NB4 (cell line): Measurements from ENCODE around the gene MVB12A.

ENCODE experiments used
- CTCF ChIP-seq: IDR thresholded peaks from one replicate; pipeline ENCODE4 v1.5.1; 2012; ENCODE audit warnings: low read depth, low read length
- MAX ChIP-seq: IDR thresholded peaks from 2 replicates; pipeline ENCODE4 v1.6.1; 2011; ENCODE audit warnings: low read depth, low read length
- MYC ChIP-seq: IDR thresholded peaks from 2 replicates; pipeline ENCODE4 v1.6.1; 2011; ENCODE audit warnings: low read depth, low read length

DNA sequence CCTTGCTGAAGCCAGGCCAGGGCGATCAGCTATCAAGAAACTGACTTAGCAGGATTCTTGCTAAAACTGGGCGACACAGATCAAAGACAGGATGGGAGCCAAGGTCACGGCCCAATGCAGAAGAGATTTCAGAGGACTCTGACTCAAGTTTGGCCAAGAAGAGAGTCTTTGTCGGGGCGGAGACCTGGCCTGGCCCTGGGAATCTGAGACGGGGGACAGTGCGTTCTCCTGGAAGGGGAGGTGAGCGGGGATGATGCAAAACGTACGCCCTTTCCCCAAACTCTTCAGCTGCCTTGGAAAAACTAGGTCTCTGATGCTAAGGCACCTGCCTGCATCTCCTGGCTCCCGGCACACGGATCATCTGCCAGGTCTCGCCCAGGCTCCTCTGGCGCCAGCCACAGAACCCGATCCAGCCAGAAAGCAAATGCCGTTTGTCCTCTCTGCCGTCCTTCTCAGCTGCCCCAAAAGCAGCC is 9.8 kb downstream of the MVB12A start:
- TF ChIP-seq CTCF: no peak
- TF ChIP-seq MAX: no peak
- no peak for TF ChIP-seq MYC
